Retinal pigment epithelial cell (primary cell): ENCODE results near the gene IL34.

Experiments used
- DNase-seq: peaks from one replicate; pipeline ENCODE4 v3.0.0-alpha.2; 2010; ENCODE audit warnings: low read depth
- H3K4me3 ChIP-seq: 2 replicates; pipeline ENCODE4 v1.5.1; 2011; ENCODE audit warnings: mild to moderate bottlenecking, low read length, control low read depth, moderate library complexity
- TF ChIP-seq, protein P1 (sequence below): conservative IDR thresholded peaks from 2 replicates; pipeline ENCODE4 v1.5.1; 2011; ENCODE audit warnings: low read depth, low read length, control low read depth, inconsistent platforms

Gene IL34

DNA sequence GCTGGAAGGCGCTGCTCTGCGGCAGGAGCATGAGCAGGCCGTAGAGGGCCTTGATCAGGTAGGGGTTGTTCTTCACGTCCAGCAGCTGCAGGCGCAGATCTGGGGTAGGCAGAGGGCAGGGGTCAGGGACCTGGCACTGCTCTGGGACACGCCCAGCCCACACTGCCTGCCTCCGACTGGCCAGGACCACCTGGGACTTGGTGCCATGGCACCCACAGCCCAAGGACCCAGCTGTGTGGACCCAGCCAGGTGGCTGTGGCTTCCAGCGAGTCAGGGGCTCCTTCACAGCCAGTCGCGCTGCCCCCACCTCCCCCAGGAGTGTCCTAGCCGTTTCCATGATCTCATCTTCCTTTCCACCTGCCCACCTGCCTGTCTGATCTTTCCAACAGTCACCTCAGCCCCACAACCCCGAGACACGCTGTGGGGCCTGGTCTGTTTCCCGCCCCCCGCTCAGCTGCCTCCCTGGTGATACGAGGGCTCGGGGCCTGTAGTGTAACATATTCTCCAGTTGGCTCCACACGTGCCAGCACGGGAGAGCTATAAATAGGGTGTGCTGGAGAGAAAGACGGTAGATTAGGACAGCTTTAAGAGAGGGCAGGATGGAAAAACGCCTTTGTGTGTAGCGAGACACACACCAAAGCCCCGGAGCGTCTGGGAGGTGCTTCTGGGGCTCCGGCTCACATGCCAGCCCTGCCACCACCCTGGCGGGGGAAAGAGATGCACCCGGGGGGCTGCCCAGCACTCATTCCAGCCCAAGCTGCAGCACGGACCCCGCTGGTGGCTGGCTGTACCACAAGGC is 46.7 kb downstream of the IL34 start:
- TF ChIP-seq, protein P1, sequence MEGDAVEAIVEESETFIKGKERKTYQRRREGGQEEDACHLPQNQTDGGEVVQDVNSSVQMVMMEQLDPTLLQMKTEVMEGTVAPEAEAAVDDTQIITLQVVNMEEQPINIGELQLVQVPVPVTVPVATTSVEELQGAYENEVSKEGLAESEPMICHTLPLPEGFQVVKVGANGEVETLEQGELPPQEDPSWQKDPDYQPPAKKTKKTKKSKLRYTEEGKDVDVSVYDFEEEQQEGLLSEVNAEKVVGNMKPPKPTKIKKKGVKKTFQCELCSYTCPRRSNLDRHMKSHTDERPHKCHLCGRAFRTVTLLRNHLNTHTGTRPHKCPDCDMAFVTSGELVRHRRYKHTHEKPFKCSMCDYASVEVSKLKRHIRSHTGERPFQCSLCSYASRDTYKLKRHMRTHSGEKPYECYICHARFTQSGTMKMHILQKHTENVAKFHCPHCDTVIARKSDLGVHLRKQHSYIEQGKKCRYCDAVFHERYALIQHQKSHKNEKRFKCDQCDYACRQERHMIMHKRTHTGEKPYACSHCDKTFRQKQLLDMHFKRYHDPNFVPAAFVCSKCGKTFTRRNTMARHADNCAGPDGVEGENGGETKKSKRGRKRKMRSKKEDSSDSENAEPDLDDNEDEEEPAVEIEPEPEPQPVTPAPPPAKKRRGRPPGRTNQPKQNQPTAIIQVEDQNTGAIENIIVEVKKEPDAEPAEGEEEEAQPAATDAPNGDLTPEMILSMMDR: no peak

DNA sequence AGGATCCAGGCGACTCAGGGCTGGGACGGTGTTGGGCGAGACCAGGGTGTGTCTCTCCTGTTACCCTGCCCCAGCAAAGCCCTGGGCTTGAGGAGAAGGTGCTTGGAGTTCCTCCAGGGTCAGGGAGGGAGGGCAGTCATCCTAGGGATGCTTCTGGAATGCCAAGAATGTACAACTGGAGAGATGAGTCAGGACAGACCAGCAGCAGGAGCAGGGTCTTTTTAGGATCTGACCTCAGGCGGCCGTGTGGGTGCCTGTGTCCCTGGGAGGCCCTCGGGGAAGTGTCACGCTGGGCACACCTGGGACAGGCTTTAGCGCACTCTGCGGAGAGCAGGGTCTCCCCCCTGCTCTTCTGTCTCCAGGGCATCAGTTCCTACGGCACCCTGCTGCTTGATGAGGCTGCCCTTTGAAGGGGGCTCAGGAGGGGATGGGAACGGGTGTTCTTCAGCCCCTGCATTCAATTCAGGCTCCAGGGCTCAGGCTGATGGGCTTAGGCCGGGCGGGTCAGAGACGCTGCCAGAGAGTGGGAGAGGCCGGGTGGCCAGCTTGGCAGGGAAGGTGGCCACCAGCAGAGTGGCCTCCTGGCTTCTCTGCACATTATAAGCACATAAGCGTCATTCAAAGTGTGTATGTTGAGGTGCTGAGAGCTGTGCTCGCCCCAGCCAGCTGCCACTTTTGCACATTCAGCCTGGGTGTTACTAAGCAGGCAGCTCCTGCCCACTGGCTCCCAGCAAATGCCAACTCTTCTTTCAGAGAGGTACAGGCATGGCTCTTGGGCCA is 47.9 kb downstream of the IL34 start:
- TF ChIP-seq, protein P1: no peak
- no peak for DNase-seq
- no peak overlapping the region for H3K4me3 ChIP-seq

More for the DNA sequence above, 46.7 kb downstream of the IL34 start:
- H3K4me3 ChIP-seq: no peak overlapping the region
- DNase-seq: peak; percentile 52

DNA sequence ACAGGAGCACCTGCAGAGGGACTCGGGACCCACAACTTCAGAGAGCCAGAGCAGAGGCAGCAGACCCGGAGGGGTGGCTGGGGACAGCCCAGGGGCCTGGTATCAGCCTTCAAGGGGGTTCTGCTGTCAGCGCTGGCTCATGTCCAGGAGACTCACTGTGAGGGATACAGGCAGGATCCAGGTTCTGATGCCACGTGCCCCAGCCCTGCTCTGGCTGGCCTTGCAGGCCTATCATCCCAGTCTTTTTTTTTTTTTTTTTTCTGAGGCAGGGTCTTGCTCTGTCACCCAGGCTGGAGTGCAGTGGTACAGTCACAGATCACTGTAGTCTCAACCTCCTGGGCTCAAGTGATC is 48.5 kb downstream of the IL34 start:
- TF ChIP-seq, protein P1: no peak
- no peak for DNase-seq
- no peak overlapping the region for H3K4me3 ChIP-seq

DNA sequence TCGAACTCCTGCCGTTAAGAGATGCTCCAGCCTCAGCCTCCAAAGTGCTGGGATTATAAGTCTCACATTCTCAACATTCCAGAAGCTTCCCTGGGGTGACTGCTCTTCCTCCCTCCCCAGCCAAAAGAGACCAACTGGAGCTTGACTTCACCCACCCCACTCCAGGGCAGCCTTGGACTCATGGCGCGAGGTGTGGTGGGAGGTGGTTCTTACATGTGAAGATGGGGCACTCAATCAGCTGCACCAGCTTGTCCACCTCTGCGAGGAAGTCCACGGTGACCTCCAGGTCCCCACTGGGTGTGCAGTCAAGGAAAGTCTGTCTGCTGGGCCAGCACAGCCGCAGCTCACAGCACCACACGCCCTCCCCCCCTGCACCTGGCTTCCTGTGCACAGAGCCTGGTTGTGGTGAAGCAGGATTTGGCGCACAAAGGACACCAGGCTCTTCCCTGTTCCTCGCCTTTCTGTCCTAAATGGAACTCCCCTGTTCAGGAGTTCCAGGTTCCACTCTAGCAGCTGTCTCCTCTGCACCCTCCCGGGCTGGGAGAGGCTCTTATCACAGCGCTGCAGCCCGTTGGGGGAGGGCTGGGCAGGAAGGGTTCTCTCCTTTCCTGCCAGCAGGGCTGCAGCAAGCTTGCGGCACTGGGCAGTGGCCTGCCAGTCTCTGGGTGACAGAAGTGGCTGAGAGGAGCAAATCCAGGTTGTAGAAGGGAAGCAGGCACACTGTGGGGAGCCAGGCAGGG is 49.1 kb downstream of the IL34 start:
- no peak overlapping the region for H3K4me3 ChIP-seq
- DNase-seq: no peak
- TF ChIP-seq, protein P1: no peak

DNA sequence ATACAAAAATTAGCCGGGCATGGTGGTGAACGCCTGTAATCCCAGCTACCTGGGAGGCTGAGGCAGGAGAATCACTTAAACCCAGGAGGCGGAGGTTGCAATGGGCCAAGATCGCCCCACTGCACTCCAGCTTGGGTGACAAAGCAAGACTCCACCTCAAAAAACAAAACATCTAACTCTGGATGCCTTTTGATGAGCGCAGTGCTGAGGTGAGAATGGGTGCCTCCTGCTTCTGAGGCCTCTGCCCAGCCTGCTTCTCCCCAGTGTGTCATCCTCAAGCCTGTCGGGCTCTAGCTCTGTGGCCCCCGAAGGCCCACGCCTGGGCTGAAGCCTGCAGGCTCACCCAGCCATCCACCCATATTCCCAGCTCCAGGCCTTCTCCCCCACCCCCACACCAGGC is 50.0 kb downstream of the IL34 start:
- no peak overlapping the region for H3K4me3 ChIP-seq
- DNase-seq: no peak
- TF ChIP-seq, protein P1: no peak

DNA sequence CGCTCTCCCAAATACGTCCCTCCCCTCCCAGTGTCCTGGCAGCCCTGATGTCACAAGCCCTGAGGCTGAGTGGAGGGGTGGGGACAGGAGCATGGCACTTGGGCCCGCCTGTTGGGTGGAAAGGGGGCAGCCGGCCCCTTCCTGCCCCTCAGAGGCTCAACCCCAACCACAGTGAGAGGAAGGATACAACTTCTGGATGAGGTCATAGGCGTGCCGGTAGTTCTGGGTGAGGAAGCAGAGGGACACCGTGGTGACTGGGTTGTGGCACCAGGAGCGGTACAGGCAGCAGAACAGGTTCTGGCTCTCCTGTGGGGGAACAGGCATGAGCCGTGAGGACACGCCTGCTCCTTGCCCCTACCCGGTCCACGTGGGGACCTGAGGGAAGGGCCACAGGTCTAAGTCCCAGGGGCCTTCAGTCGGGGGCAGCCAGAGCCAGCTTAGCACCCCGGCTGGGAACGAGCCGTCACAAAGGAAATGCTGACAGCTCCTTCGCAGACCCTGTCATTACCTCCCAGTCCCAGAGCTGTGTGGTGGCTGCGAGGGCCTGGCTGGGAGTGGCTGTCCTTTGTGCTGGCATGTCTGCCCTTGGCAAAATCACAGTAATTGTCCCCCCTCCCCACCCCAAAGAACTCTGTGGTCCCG is 50.7 kb downstream of the IL34 start:
- no peak for DNase-seq
- H3K4me3 ChIP-seq: no peak overlapping the region
- TF ChIP-seq, protein P1: no peak
